Tibial artery (tissue), 4 donors: ENCODE measurements around the gene GALNT18.
A peak's percentile ranks its signal among the peaks of the same experiment; 100 is the strongest.

ENCODE experiments used
- DNase-seq, 2 donors: peaks; one replicate each; pipeline ENCODE4 v3.0.0-alpha.2; 2019
- H3K27ac ChIP-seq, 2 donors: fragments of 200-600 bp; sonication (generic) in 1 of 2; 1 replicate in 1 of 2; 2 replicates in 1 of 2; pipeline ENCODE4 v1.5.1; 2018 to 2019; ENCODE audit warnings: mild to moderate bottlenecking in 1 of 2
- H3K27me3 ChIP-seq, 2 donors: fragments of 200-600 bp; sonication (generic) in 1 of 2; one replicate each; pipeline versions ENCODE4 v1.5.1 to v1.6.0; 2016 to 2019
- H3K36me3 ChIP-seq, 3 donors: fragments of 200-600 bp; sonication (generic) in 2 of 3; one replicate each; pipeline ENCODE4 v1.5.1; 2016 to 2019; ENCODE audit warnings: mild to moderate bottlenecking in 2 of 3
- H3K4me1 ChIP-seq, 4 donors: fragments of 200-600 bp; sonication (generic) in 2 of 4; 1 replicate in 3 of 4; 2 replicates in 1 of 4; pipeline ENCODE4 v1.5.1; 2016 to 2019
- H3K4me3 ChIP-seq, 2 donors: fragments of 200-600 bp; sonication (generic) in 1 of 2; 1 replicate in 1 of 2; 2 replicates in 1 of 2; pipeline ENCODE4 v1.5.1; 2018 to 2019; ENCODE audit warnings: mild to moderate bottlenecking in 2 of 2
- H3K9me3 ChIP-seq, 3 donors: fragments of 200-600 bp; sonication (generic) in 1 of 3; one replicate each; pipeline ENCODE4 v1.5.1; 2016 to 2019
- CTCF ChIP-seq, 2 experiments: fragments of 200-600 bp in 1 of 2; fragments of 450-650 bp in 1 of 2; IDR thresholded peaks; one replicate each; pipeline ENCODE4 v1.5.1; 2017 to 2019; ENCODE audit warnings: antibody characterized with exemption in 2 of 2, mild to moderate bottlenecking in 1 of 2, moderate library complexity in 1 of 2
- intact Hi-C: fragments of 100-400 bp; cut with DNase I; formaldehyde crosslinking; loops from one replicate; pipeline ENCODE4 v1.15.0; 2023; ENCODE audit warnings: low total_unique reads

Gene GALNT18

DNA sequence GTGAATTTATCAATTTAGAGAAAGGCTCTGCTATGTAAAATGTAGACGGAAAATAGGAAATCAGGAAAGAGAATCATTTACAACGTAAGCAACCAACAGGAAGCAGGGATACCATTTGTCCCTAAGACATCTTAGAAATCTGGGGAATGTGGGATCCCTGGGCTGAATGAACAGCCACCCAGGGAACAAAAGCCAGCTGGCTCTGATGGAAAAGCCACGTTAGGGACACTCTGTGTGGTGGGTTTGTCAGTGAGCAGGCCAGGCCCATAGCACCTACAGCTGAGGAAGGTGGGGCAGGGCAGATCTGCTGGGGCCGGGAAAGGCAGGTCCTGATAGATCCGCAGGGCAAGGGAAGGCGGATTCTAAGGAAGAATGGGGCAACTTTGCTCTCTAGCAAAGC is 181.7 kb downstream of the GALNT18 start:
- Histone ChIP-seq H3K9me3 (no peaks in the 10 kb centered on the region), H3K36me3 (no peaks in the 10 kb centered on the region), H3K4me1 (peaks cover 0 to 55% (median 37%) of the 10 kb centered on the region in 4 donors), H3K27ac (peak overlapping the region in 1 of 2 donors; percentile 4), H3K4me3 (no peak overlapping the region), H3K27me3 (no peaks in the 10 kb centered on the region)
- no peak for DNase-seq
- intact Hi-C loops: no loop called here
- no peak for TF ChIP-seq CTCF (IDR thresholded peaks at IDR 0.05)

DNA sequence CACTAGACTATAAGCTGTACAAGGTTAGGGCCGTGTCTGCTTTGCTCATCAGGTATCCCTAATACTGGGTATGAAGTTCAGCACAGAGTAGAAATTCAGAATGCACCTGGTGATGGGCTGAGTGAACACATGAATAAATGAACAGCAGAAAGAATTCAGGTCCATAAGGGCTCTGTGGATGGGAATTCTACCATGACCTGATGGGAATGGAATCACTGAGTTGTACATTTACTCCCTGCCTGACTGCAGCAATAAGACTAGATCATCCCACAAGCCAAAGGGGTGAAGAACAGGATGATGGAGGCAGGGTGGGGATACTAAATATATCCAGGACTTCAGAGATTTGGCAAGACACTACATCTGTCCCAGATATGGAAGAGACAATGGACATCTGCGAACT is 182.2 kb downstream of the GALNT18 start:
- no peak for DNase-seq
- Histone ChIP-seq H3K4me1 (peaks cover 0 to 55% (median 34%) of the 10 kb centered on the region in 4 donors), H3K4me3 (no peak overlapping the region), H3K36me3 (no peaks in the 10 kb centered on the region), H3K27me3 (no peaks in the 10 kb centered on the region), H3K27ac (no peak overlapping the region), H3K9me3 (no peaks in the 10 kb centered on the region)
- no peak for TF ChIP-seq CTCF (IDR thresholded peaks at IDR 0.05)
- intact Hi-C loops: no loop called here

- H3K27me3 ChIP-seq: no peaks in the 10 kb centered on the region
- intact Hi-C loops: no loop called here
- DNase-seq: no peak
- H3K27ac ChIP-seq: no peak overlapping the region
- H3K4me3 ChIP-seq: no peak overlapping the region
- no peak for TF ChIP-seq CTCF (IDR thresholded peaks at IDR 0.05)
- no peaks in the 10 kb centered on the region for H3K36me3 ChIP-seq
- H3K9me3 ChIP-seq: no peaks in the 10 kb centered on the region
- H3K4me1 ChIP-seq: peaks cover 0 to 41% (median 23%) of the 10 kb centered on the region in 4 donors
These were observed 185.0 kb downstream of the GALNT18 start for GRCh38 chr11:11436715-11437313.

DNA sequence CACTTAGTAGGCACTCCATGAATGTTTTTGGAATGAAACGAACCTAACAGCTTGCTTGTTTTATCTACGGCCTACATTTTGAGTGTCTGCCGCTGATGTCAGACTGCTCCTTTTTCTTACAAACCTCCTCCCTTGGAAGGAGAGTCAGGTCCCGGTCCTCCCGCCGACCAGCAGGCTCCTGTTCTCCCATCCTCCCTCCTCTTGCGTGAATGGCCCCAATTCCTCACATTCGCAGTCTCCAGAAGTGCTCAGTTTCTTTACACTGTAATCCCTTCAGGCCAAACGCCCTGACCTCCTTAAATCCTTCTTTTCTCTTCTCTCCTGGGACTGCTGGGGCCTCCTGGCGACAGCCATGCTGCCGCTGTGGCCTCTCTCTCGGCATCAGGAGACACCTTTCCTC is 186.2 kb downstream of the GALNT18 start:
- no peaks in the 10 kb centered on the region for H3K36me3 ChIP-seq
- no peak for DNase-seq
- no peaks in the 10 kb centered on the region for H3K27me3 ChIP-seq
- TF ChIP-seq CTCF (IDR thresholded peaks at IDR 0.05): no peak
- intact Hi-C loops: no loop called here
- no peak overlapping the region for H3K4me3 ChIP-seq
- no peaks in the 10 kb centered on the region for H3K9me3 ChIP-seq
- peak overlapping the region; percentile 27 to 32 for H3K27ac ChIP-seq
- H3K4me1 ChIP-seq: peaks cover 0 to 45% (median 23%) of the 10 kb centered on the region in 4 donors

DNA sequence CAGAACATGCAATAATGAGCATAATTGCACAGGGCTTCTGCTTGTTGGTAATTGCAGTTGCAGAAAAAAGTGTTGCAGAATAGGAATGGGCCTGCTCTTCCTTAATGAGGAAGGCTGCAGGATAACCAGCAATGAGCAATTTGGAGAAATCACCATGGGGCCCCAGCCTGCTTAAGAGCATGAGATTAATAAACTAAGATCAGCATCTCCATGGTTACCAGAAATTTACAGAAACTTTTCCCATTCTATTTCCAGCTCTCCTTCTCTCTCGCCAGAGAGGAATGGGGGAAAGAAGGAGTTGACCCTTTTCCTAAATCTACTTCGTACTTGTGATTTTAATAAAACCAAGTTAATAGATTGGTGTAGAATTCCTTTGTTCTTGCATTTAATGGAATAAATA is 187.8 kb downstream of the GALNT18 start:
- Histone ChIP-seq H3K36me3 (no peaks in the 10 kb centered on the region), H3K4me3 (no peak overlapping the region), H3K27me3 (no peaks in the 10 kb centered on the region), H3K27ac (no peak overlapping the region), H3K4me1 (peaks cover 0 to 51% (median 23%) of the 10 kb centered on the region in 4 donors), H3K9me3 (no peaks in the 10 kb centered on the region)
- intact Hi-C loops: no loop called here
- no peak for DNase-seq
- no peak for TF ChIP-seq CTCF (IDR thresholded peaks at IDR 0.05)
